ENCODE results near the gene IL24.
"Not testable (repeated sequence)": the region's sequence is repeated elsewhere in the genome, so short reads cannot be mapped to it uniquely, and the experiment has no call there.

Gene IL24

DNA sequence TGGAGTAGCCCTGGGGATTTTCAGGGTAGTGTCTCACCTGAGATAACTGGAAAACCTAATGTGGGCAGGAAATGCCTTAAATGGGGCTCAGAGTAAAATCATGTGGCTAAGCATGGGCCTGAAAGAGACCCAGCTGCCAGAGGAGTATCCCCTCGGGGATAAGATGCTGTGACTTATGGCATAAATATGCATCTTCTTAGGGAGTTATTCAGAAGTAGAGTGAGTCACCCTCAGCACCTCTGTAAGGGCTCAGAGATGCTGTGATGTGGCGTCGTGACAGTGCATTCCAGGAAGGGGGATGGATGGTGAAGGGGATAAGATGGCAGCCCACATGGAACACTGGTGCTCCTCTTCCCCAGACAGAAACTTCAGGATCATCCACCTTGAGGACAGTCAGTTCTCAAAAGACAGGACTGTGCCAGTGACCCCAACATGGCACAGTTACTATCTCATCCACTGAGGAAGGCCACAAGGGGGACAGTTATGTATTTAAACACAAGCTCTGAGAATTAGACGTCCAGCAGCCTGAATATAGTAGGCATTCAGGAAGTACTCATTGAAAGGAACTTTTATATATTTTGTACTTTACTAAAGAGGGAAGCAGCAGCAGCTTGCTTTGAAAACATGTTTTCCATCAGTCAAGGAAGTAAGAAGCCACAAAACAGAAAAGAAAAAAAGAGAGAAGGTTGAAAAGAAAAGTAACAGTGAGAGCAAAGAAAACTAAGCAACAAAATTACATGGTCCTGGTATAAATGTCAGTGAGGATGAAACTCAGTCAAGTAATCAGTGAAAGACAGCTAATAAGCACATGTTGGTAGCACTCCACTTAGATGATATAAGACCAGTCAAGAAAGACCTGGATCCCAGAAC, 8.3 kb downstream of the IL24 start:
- peak; percentile 70 for DNase-seq

DNA sequence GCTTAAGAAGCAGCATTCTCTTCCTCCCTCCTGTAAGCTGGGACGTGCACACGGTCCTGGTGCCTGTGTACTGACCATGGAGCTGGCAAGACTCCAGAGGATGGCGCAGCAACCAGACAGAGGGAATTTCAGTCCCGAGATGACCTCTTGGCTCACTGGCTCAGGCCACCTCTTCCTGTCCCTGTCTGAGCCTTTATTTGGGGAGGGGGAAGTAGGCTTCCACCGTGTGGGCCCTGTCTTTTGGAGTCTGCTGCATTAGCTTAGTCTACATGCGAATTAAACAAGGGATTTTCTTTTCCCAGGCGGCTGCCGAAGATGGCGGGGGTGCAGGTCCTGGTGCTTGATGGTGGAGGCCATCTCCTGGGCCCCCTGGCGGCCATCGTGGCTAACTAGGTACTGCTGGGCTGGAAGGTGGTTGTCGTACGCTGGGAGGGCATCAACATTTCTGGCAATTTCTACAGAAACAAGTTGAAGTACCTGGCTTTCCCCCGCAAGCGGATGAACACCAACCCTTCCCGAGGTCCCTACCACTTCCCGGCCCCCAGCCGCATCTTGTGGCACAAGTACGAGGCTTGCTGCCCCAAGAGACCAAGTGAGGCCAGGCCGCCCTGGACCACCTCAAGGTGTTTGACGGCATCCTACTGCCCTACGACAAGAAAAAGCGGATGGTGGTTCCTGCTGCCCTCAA, 10.2 kb downstream of the IL24 start:
- no peak for DNase-seq

DNA sequence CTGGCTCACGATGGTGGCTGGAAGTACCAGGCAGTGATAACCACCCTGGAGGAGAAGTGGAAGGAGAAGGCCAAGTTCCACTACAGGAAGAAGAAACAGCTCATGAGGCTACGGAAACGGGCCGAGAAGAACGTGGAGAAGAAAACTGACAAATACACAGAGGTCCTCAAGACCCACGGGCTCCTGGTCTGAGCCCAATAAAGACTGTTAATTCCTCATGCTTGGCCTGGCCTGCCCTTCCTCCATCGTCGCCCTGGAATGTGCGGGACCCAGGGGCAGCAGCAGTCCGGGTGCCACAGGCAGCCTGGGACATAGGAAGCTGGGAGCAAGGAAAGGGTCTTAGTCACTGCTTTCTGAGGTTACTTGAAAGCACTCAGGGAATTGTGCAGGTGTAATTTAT, 10.8 kb downstream of the IL24 start:
- no peak for DNase-seq

DNA sequence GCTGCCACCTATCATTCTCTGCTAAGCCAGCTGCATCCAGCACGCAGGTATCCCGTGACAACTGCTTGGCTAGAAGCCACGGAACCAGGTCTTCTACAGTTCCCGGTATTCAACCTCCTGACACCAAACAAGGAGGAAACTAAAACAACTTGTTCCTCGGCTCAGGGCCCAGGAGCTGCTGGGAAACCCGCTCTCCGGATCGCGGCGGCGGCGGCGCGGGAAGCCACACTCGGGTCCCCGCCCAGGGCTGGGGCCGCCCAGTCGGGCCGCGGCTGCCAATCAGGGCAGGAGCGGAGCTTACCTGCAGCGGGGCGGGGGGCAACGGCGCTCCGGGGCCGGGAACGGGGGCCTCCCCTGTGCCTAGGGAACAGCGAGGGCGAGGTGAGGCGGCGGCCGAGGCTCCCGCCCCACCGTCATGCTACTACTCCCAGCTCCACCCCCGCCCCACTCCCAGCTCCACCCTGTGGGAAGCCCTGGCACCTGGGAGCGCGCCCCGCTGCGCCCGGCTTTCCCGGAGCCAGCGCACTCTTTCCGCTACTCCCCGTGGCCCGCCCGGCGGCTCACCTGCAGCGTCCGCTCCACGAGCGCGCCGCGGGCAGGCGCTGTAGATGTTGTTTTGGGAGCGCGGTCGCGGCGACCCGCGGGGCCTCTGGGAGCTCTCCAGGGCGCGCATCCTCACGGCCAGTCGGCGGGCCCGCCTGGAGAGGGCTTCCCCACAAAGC, 12.1 kb downstream of the IL24 start:
- peak; percentile 80 for DNase-seq

DNA sequence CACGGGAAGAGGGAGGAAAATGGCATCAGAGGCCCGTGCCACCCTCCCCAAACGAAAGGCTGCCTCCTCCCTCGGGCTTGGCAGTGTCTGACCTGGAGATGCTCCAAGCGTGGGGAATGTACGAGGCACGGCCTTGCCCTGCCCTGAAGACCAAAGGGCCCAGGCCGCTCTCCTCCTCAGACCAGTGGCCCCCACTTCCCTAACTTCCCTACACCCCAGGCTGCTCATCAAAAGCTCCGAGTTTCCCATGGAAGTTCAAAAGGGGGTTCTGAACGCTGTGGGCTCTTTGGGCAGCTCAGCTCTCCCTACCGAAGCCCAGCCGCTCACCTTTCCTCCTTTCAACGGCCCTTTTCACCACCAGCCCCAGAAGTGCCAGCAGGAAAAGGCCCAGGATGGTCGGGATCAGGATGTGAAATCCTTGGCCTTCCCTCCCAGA, 12.7 kb downstream of the IL24 start:
- peak; percentile 62 for DNase-seq

DNA sequence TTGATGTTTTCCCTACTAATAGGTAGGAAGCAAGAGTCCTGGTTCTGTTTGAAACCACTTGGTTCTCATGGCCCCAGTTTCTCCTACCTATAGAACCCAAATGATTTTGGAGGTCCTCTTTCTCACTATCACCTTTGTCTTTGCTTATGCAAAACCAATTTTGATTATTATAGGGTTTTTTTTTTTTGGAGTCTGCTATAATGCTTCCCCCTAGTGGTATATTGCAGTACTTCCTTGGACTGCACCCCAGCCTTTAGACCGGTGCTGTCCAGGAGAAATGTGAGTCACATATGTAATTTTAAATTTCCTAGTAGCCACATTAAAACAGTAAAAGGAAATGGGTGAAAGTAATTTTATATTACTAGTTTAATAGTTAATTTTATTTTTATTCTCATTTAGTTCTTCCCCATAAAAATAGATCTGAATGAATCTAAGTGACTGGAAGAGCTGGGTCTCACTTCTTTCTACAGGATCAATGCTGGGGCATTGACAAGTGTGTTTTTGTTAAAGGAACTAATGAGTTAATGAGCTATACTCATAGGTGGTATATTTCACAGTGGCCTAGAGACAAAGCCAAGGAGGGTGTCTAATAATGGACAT, 13.9 kb downstream of the IL24 start:
- DNase-seq: no peak

DNA sequence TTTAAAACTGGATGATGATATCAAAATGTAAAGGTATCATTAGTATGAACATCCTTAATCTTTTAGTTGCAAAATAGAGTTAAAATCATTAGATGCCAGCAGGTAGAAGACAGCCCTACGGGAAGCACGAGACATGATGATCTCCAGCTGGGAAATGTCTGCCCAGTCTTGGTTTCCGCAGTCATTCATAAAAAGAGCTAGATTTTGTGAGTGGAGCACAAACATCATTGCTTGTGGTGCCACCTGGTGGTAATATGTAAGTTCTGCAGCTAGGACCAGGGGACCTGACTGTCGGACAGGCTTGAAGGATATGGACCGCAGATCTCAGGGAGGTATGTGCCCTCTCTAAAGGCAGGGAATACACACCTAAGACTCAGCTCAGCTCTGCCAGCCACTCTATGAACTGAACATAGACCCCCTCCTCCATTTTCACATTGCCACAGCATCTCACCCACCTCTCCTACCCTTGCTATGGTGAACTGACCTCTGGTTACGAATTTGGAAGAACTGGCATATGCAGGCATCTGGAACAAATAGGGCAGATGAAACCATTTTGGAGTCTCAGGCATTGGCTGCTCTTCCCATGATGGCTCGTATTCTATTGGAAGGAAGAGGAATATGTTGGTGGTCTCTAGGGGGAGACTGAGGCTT, 15.3 kb downstream of the IL24 start:
- DNase-seq: peak; percentile 82

DNA sequence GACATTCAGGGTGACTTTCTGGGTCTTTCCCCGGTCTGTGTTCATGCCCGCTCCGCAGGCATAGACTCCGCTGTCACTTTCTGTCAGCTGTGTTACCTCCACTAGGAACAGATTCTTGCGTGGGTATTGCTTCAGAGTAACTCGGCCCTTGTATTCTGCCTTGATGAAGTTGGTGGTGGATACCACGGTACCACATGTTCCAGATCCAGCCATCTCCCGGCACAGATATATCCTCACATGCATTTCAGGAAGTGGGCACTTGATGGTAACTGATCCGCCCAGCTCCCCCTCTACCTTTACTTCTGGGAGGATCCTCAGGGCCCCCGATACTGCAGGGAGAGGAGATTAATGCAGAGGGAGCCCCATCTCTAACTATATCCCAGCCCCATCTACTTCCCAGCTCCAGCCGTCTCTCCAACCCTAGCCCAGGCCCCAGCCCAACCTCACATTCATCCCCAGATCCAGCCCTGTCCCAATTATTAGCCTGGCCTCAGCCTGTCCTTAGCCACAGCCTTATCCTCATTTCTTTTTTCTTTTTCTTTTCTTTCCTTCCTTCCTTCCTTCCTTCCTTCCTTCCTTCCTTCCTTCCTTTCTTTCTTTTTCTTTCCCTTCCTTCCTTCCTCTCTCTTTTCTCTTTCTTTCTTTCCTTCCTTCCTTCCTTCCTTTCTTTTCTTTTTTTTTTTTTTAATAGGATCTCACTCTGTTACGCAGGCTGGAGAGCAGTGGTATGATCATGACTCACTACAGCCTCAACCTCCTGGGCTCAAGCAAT, 16.7 kb downstream of the IL24 start:
- peak; percentile 57 for DNase-seq

DNA sequence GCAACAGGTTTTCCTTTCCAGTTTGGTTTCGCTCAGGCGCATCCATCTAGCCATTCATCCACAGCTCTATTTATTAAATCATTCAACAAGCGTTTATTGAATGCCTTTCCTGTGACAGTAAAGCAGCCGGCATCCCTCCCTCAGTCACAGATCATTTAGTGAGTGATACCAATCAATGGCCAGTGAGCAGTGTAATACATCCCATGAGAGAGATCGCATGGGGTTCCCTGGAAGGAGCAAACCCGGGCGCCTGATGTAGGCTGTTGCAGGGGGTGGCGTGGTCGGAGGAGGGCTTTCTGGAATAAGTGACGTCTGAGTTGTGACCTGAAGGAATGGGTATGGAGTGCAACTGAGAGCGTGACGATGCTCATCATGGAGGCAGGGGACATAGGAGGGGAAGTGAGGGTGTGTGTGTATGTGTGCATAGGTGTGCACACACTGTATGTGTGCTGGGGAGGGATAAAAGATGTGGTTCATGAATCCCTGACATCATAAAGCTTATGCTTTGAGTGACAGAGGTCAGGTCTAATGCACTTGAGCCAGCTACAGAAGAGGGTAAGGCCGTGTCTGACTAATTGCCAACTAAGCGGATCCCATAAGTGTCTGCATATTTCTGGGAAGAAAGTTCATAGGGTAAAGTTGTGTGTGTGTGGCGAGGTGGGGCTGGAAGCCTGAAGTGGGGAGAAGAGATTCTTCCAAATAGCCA, 17.9 kb downstream of the IL24 start:
- no peak for DNase-seq

DNA sequence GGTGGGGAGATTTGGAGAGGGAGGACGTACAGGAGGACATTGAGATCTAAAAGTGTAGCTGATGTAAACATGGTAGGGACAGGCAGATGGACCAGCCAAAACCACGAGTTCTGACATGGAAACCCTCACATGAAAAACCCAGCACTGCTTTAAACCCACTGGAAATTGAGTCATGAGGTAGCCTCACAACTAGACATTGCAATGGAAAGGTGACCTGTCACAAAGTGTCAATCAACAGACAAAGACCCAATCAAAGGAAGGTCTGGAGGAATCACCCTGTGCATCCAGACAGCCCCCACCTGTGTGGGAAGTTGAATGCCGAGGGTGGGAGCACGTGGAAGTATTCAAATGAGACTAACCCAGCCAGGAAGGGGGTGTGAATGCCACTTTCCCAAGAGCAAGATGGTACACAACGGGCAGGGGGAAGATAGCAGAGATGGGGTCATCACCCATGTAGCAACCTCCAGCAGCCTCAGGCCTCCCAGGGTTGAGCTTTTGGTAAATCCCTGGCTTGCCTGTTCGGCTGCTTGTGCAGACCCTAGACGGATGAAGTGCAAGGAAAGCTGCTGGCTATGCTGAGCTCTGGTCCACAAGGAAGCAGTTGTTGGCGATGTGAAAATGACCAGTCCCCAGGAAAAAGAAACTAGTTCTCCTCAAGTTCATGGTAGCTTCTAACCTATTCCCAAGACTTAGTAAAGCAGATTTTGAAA, 18.9 kb downstream of the IL24 start:
- peak; percentile 64 for DNase-seq

DNA sequence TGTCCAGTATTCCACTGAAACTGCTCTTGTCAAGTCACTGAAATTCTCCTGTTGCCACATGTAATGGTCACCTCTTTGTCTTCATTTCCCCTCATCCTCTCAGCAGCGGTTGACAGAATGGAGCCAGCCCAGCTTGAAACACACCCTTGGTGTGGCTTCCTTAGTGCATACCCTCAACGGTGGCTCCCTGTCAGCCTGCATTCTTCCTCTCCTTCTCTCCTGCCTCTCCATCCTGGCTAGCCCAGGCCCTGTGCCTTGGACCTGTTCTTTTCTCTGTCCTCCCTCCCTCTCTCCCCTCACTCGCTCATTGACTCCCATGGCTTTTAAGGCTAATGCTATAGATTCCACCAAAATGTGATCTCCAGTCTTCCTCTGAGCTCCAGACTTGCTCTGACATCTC, 20.8 kb downstream of the IL24 start:
- DNase-seq: no peak

DNA sequence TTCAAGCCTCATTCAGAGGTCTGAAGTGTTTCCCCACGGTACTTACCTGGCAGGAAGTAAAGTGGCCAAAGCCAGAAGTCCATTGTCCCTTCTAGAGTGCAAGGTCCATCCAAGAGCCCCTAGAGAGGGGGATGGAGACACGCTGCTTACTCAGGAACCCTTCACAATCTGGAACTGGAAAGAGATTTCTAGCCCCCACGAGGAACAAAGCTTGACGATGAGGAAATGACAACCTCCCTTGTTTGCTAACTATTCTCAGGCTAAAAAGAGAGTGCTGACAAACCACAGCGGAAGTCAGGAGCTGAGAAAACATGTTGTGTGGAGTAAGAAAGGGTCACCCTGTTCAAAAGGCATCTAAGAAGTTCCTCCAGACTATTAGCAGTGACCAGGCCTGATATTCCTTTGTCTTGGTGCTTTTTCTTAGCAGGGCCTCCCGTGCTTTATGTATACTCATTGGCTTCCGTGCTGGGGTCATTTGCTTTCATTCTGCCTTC, 24.6 kb downstream of the IL24 start, which contains the start of gene FCMR:
Gene FCMR, minus strand, starts transcription at position 170 of the 494 bp plus-strand sequence. Its CDS starts 87 bp downstream, at position 83.
- DNase-seq: no peak

DNA sequence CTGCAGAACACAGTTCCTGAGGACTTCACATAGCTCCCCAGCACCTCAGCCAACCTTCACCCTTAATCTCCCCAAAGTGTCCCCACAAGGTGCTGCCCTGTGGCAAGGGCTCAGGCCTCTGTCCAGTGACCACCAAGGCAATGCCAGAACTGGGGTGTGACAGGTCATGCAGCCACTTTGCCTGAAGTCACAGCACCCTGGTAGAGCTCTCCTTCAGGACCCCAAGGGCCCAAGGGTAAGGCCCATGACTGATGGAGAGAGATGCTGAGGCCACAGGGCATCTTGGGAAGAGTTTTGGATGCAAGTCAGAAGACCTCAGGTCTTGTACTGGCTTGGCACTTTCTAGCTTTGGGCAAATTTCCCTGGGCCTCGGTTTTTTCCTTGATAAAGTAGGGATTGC, 25.3 kb downstream of the IL24 start:
- no peak for DNase-seq

DNA sequence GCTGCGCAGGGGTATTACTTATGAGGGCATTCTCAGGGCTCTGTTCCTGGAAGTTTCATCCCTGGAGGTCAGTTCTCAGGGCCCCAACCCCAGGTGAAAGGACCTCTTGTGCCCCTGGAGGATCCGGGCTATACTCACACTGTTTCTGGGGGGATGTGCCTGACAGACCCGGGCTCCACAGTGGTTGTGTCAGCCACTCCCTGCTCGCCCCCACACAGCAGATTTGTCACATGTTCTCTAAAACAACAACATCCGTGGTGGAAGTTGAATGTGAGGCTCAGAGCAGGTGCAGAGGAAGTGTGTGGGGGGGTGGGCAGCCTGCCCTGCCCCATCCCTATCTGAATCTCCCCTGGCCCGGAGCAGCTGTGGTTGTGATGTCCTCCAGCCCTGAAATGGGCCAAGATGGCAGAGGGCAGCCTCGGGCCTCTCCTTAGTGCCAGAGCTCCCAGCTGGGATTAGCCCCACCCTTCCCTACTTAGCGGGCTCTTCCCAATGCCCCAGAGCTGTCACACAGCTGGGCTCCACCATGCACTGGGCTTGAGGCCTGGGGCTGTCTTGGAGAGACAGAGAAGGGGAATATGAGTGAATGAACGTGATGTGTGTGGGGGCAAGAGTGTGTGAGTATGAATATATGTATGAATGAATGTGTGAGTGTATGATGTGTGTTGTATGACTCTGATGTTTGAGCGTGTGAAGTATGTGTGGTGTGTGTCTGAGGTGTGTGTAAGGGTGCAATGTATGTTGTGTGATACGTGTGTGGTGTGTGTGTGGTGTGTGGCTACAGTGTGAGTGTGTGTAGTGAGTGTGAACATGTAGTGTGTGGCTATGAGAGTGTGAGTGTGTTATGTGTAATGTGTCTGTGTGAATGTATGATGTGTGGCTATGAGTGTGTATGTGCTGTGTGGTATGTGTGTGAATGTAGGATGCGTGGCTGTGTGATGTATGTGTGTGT, 26.0 kb downstream of the IL24 start:
- DNase-seq: peak; percentile 85

DNA sequence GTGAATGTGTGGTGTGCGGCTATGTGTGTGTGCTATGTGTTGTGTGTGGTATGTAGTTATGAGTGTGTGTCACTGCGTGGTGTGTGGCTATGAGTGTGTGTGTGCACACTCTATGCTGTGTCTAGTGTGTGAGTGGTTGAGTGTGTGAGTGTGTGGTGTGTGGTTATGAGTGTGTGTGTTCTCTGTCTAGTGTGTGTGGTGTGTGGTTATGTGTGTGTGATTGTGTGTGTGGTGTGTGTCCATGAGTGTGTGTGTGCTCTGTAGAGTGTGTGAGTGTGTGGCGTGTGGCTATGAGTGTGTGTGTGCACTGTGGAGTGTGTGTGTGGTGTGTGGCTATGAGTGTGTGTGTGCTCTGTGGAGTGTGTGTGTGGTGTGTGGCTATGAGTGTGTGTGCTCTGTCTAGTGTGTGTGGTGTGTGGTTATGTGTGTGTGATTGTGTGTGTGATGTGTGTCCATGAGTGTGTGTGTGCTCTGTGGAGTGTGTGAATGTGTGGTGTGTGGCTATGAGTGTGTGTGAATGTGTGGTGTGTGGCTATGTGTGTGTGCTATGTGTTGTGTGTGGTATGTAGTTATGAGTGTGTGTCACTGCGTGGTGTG, 26.8 kb downstream of the IL24 start:
- DNase-seq: not testable (repeated sequence)

DNA sequence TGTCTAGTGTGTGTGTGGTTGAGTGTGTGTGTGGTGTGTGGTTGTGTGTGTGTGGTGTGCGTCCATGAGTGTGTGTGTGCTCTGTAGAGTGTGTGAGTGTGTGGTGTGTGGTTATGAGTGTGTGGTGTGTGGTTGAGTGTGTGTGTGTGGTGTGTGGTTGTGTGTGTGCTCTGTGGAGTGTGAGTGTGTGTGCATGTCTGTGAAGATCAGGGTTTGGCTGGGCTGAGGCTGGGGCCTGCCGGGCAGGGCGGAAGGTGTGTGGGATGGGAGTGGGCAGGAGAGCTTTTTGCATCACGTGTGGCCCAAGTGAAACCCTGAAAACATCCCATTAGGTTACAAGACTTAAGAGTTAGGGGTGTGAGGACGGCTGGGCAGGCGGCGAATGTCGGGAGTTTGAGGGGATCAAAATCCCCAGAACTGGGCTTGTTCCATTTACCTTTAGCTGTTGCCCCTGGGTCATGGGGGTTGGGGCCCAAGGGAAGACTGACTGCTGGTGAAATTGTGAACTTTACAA, 27.4 kb downstream of the IL24 start:
- DNase-seq: no peak

DNA sequence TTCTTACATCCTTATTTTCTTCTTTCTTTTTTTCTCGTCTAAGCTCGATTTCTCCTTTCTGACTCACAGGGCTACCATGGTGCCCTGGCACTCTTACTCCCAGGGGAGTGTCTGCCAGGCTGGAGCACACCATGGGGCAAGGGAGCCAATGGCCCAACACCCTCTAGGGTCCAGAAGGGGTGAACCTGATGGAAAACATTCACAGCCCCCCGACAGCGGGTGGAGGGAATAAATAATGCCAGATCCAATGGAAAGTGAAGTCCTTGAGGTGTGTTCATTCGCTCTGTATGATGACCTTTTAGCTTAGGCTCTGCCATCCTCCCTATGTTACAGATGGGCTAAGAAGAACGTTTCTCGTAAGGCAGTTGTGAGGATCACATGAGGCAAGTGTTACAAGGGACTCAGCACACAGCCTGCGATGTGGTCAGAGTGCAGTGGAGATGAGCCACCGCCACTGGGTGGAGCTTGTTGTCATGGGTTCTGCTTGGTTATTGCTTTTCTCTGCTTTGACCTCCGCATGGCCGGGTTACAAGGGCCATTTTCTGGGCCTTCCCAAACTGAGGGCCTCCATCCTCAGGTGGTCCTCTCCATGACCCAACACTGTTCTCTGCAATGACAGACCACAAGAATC, 28.0 kb downstream of the IL24 start:
- DNase-seq: peak; percentile 78

DNA sequence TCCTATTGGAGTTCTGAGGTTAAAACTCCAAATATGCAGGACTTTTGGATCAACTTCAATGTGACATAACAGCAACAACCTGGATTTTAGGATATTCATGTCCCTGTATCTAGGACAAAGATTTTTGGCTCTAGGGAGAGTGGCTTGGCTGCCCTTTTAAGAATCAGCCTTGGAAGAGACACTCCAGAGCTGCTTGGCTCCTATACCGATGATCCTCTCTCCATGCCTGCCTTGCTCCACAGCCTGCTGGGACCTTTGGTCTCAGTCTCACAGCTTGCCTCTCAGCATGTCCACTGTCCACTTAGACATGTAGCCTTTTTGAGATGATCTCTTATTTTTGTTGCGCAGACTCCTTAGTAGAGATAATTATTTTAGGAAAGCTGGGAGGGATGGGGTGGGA, 29.0 kb downstream of the IL24 start:
- DNase-seq: no peak

Data from activated effector memory CD4-positive, alpha-beta T cell treated with anti-CD3 and anti-CD28 coated beads, Interleukin-2, amount 50 U/mL, for 16 hours (primary cell).